UCSD-AML1 (cell line): ENCODE measurements around the gene NKAPD1.
A peak's percentile ranks its signal among the peaks of the same experiment; 100 is the strongest.
"Not testable (repeated sequence)": the region's sequence is repeated elsewhere in the genome, so short reads cannot be mapped to it uniquely, and the experiment has no call there.

Experiments
- DNase-seq: peaks from one replicate; lab custom pipeline; 2025; ENCODE audit not compliant: unreplicated experiment; lab: John Stamatoyannopoulos, UW

NKAPD1 gene, protein sequence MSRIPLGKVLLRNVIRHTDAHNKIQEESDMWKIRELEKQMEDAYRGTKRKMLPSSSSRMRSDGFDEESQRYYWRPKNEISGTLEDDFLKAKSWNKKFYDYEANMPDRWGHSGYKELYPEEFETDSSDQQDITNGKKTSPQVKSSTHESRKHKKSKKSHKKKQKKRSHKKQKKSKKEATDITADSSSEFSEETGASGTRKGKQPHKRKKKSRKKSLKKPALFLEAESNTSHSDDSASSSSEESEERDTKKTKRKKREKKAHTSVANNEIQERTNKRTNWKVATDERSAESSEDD

DNA sequence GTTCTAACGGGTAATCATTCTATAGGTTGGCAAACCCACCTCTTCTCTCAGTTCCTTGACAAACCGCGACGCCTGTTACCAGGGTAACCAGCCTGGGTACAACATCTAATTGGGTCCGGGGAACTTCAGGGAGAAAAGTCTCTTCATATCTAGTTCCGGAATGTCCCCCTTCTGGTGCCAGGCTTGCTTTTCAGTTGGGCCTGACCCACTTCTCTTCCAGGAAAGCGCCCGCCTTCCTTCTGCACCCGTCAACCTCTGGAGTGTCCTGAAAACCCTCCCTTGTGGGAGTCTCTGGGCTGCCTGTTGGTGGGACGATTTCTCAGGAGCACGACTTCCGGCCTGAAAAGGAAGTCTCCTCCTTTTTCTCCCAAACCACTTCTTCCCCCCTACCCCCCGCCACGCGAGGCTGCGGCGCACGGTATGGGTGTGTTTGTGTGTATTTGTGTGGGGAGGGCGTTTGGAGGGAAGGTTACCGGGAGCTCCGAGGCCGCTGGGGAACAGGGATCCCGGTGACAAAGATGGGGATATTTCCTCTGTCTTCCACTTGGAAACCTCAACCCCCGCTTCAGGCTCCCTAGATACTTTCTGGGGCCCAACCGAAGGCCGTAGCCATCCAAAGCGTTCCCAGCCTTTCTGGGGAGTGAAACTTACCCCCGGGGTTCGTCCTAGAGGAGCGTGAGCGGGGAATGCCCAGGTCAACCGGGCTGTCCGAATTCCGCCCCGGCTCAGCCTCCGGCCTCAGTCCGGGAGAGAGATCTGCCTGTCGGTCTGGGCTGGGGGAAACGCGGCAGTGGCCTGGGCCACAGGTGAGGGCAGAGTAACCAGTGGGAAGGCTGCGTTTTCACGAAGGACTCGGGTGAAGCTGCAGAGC lies at the start of gene NKAPD1, which contains the start of gene PIH1D2:
TSS of gene NKAPD1 (plus strand) at position 359 of the 871 bp plus-strand sequence. CDS start 1,276 bp downstream, outside the sequence.
TSS of gene PIH1D2 (minus strand) at position 77 of the 871 bp plus-strand sequence. CDS start 843 bp downstream, outside the sequence.
- peak; percentile 85 for DNase-seq

DNA sequence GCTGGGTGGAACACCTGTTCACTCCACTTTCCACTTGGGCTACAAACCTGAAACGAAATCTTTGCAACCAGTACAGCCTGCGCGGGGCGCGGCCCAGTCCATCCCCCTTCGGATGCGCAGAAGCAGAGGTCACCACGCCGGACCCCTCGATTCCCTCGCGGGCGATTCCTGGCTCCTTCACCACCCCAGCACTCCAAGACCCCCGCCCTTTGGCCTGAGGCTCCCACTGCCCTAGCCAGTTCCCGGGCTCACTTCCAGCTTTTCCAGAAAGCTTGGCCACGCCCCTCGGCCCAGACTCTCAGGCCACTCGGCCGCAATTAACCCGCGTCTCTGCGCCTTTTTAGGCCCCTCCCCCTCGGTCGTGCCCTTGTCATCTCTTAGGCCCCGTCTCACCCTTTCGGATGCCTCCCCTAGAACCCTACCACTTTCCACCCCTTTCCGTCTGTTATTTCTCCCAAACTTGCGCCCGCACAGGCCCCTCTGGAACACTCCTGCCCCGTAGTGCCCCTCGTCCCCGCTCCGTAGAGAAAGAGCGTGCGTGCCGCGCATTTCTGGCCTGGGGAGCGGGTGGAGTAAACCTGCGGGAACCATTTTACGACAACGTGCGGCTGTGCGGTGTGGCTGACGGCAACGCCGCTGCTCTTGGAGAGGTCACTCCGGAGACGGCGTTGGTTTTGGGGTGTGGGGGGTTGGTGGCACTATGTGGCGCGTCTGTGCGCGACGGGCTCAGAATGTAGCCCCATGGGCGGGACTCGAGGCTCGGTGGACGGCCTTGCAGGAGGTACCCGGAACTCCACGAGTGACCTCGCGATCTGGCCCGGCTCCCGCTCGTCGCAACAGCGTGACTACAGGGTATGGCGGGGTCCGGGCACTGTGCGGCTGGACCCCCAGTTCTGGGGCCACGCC lies 49.1 kb upstream of the NKAPD1 start, which contains the start of gene DLAT:
TSS of gene DLAT (plus strand) at position 636 of the 906 bp plus-strand sequence. CDS start at position 701, 65 bp downstream.
- peak; percentile 91 for DNase-seq

DNA sequence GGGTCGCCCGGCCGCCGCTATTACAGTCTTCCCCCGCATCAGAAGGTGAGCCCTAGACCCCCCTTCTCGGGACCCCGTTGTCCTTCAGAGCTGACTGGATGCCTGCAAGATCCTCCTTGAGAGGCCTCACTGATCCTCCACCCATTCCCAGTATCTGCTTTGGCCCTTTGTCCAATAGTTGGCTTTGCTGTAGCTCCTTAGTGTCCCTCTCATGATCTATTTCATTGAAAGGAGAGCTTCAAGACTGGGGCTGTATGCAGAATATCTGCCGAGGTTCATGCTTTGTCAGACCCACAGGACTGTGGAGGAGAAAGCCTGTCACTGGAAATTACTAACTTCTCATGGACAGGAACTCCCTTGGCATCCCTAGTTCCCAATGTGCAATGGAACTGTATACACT lies 48.4 kb upstream of the NKAPD1 start:
- DNase-seq: no peak

DNA sequence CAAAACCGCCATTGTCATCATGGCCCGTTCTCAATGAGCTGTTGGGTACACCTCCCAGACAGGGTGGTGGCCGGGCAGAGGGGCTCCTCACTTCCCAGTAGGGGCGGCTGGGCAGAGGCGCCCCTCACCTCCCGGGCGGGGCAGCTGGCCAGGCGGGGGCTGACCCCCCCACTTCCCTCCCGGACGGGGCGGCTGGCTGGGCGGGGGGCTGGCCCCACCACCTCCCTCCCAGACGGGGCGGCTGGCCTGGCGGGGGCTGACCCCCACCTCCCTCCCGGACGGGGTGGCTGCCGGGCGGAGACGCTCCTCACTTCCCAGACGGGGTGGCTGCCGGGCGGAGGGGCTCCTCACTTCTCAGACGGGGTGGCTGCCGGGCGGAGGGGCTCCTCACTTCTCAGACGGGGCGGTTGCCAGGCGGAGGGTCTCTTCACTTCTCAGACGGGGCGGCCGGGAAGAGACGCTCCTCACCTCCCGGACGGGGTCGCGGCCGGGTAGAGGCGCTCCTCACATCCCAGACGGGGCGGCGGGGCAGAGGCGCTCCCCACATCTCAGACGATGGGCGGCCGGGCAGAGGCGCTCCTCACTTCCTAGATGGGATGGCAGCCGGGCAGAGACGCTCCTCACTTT lies 47.2 kb upstream of the NKAPD1 start:
- DNase-seq: not testable (repeated sequence)

DNA sequence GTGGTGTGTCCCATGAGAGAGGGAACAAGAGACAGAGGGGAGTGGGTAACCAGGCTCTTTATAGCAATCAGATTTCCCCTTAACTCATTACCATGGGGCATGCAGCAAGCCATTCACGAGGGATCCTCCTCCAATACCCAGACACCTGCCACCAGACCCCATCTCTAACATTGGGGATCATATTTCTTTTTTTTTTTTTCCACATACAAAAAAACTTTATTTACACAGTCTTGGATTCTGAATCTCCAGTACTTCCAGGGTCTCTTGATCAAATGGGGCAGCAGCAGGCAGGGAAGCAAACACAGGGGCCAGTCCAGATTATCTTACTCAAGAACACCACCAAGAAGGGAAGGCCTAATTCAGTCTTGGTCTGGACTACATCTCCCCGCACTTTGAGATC lies 44.6 kb upstream of the NKAPD1 start:
- no peak for DNase-seq

DNA sequence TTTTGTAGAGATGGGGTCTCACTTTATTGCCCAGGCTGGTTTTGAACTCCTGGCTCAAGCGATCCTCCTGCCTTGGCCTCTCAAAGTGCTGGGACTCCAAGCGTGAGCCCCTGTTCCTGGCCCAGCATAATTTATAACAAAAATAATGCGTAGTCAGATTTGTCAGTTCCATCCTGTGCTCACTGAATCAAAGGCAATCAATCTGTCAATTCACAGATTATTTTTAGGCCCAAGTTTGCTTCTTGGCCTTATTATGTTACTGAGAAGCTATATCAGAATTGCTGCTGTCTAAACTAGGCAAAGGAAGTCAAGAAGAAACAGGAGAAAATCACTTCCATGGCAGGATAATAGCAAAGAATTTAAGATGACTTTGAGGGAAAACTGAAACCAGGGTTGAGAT lies 40.2 kb upstream of the NKAPD1 start:
- DNase-seq: no peak

DNA sequence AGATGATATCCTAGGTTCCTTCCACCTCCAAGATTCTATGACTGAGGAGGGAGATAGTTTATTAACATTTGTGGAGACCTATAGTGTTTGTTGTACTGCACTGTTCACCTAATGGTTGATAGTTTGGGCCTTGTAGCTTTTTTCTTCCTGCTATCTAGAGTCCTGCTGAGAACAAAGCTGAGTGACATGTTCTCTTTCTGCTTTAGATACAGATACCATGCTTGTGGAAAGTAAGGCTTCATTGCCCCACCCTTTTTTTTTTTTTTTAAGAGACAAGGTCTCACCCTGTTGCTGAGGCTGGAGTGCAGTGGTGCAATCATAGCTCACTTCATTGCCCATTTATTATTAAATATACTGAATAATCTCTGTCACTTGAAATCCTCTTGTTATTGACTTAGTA lies 36.6 kb upstream of the NKAPD1 start:
- no peak for DNase-seq

DNA sequence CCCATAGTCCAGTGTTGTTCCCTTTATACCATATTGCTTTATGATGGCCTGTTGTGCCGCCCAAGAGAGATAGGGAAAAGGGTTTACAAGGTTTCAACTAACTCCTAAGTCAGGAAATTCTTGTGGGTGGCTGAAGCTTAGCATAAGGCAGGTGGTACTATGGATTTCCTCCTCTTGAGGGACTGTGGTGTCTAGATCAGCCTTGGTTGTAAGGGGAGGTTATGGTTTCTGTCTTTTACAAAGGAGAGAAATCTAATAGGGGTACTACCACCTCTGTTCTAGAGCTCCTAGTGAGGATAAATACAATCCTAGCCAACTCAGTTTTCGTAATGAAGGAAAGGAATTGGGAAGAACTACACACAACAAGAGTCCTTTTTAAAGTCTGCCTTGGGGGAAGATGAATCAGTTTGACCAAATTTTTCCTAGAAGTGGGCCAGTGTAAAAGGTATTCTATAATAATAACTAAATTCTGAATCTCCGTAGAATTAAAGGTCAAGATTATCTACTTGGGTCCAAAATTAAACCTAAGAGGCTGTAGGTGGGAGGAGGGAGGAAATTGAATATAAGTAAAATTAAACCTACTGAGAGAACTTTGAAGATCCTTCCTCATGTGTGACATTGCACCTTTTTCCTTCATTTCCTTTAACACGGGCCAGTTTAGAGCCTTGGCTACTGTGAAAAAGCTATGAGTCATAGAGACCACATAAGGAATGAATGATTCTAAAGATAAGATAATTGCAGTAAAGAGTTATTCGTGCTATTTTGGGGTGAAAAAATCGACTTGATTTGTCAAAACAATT lies 31.7 kb upstream of the NKAPD1 start:
- no peak for DNase-seq

DNA sequence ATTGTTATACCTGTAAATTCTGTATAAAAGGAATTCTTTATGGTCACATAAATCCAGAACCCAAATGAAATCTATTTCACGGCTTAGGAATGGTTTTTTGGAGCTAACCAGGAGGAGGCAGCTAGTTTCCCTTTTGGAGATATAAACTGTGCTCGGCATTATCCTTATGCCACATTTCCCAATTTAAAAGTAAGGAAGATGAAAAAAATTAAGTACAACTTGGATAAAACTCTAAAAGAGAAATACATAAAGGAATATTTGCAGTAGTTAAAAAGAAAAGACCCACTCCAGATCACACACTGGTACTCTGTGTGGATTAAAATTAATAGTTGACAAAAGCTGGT lies 31.2 kb upstream of the NKAPD1 start:
- DNase-seq: no peak

DNA sequence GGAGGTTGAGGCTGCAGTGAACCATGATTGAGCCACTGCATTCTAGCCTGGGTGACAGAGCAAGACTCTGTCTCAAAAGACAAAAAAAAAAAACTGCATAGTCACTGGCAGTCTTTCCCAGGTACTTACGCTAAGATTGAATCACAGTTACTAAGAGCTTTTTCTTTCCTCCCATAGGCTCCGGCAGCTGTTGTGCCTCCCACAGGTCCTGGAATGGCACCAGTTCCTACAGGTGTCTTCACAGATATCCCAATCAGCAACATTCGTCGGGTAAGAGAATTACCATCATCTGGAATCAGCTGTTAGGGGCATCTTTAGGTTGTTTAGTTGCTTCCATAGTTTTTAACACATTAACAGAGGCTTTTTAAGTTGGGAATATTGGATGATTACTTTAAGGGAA lies 29.1 kb upstream of the NKAPD1 start:
- DNase-seq: no peak

DNA sequence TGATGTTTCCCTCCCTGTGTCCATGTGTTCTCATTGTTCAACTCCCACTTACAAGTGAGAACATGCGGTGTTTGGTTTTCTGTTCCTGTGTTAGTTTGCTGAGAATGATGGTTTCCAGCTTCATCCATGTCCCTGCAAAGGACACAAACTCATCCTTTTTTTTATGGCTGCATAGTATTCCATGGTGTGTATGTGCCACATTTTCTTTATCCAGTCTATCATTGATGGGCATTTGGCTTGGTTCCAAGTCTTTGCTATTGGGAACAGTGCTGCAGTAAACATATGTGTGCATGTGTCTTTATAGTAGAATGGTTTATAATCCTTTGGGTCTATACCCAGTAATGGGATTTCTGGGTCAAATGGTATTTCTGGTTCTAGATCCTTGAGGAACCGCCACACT lies 27.5 kb upstream of the NKAPD1 start:
- DNase-seq: not testable (repeated sequence)

DNA sequence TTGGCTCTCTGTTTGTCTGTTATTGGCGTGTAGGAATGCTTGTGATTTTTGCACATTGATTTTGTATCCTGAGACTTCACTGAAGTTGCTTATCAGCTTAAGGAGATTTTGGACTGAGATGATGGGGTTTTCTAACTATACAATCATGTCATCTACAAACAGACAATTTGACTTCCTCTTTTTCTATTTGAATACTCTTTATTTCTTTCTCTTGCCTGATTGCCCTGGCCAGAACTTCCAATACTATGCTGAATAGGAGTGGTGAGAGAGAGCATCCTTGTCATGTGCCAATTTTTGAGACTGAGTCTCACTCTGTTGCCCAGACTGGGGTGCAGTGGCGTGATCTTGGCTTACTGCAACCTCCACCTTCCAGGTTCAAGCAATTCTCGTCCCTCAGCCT lies 25.8 kb upstream of the NKAPD1 start:
- not testable (repeated sequence) for DNase-seq

DNA sequence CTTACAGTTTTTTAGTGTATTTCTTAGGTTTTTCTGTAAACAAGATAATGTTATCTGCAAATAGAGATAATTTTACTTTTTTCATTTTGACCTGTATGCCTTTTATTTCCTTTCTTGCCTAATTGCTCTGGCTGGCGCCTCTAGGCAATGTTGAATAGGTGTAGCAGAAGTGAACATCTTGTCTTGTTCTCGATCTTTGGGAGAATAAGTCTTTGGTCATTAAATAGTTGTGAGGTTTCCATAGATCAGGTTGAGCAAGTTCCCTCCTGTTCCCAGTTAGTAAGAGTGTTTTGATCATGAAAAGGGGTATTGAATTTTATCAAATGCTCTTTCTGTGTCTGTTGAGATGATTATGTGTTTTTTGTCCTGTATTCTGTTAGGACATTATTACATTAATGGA lies 24.3 kb upstream of the NKAPD1 start:
- DNase-seq: no peak

DNA sequence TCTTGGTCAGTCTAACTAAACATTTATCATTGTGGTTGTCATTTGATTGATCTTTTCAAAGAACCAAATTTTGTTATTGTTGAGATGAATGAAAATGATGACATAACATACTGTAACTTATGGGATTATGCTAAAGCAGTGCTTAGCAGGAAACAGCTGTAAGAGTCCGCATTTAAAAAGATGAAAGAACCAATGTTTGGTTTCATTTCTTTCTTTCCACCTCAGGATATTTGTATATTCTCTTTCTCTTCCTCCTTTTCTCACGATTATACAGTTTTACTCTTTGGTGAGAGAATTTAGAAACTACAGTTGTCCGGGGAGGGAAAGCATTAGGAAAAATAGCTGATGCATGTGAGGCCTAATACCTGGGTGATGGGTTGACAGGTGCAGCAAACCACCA lies 23.4 kb upstream of the NKAPD1 start:
- DNase-seq: no peak

DNA sequence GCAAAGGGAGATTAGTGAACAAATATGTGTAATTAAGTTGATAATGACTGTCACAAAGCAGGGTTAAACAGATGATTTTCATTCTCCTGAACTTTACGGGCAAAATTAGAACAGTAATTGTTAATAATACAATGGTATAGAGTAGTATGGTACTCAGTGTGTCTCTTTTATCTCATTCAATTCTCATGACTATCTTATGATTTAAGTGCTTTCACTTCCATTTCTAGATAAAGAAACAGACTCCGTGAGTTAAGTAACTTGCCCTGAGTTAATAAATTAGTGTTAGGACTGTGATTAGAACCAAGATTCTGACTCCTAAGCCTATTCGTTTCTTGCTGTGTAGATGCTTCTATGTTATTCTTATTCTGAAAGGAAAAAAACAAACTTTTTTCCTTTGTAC lies 22.3 kb upstream of the NKAPD1 start:
- DNase-seq: no peak

DNA sequence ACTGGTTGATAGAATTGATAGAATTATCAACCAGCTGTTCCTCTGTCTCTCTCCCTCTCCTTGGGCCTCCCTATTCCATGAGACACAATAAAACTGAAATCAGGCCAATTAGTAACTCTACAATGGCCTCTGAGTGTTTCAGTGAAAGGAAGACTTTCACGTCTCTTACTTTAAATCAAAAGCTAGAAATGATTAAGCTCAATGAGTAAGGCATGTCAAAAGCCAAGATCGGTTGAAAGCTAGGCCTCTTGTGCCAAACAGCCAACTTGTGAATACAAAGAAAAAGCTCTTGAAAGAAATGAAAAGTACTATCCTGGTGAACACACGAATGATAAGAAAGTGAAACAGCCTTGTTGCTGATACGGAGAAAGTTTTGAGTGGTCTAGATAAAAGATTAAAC lies 16.9 kb upstream of the NKAPD1 start:
- DNase-seq: no peak

DNA sequence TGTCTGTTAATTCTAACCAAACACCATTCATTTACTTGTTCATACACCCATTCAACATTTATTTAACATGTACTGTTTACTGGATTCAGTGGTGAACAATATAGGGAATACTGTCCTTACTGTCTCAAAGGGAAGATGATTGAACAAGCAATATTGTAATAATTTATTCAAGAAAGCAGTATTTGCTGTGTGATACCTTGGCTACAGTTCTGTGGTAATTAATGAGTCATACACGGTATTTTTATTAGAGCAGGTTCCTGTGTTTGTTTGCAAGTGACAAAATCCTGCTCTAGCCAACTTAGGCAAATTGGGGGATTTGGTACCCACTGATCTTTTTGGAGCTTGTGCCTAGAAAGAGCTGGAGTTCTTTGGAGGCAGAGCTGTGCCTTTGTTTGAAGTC lies 16.0 kb upstream of the NKAPD1 start:
- DNase-seq: no peak

DNA sequence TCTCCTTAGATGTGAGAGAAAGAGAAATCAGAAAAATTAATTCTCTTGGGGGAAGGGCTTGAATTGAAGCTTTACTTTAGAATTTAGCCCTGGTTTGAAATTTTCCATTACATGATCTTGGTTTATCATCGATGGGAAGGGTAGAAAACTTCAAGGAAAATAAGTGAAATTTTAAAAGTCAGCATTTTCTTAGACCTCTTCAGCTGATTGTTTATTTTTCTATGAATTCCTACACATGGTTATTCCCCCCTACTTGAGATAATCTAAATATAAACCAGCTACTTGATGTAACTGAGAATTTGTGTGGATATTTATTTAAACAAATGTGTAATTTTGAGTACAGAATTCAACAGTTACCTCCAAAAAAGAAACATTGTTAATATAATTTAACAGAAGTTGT lies 11.2 kb upstream of the NKAPD1 start:
- DNase-seq: no peak

DNA sequence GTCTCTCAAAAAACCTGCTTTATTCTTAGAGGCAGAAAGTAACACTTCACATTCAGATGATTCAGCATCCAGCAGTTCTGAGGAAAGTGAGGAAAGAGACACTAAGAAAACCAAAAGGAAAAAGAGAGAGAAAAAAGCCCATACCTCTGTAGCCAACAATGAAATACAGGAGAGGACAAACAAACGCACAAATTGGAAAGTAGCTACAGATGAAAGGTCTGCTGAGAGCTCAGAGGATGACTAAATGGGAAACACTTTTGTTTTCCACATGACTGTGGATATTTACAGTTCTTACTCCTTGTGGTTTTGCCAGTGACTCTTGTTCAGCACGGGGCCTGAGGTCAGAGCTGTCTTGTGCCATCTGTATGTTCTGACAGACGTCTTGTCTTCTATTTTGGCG lies 8.6 kb downstream of the NKAPD1 start:
- no peak for DNase-seq
